PC-9 (cell line): ENCODE results near the gene ARGLU1. TPM values are rescaled to one million over a fixed set of nuclear protein-coding genes. Genes with fewer than 3 reads are reported as not detected.

Experiments used
- BruUV-seq: library from RNA; stranded (reverse); fragments of 400-500 nt; replicated peaks from 2 replicates; lab custom pipeline; 2021; lab: Mats Ljungman, UMichigan
- CTCF ChIA-PET: fragments of 300-600 bp; sonication (Branson Sonifier 250); formaldehyde crosslinking; loops from one replicate; lab custom pipeline; 2022; ENCODE audit warnings: antibody characterized with exemption; lab: Charles Lee
- POLR2A ChIA-PET: fragments of 300-600 bp; sonication (Branson Sonifier 250); formaldehyde crosslinking; loops from one replicate; lab custom pipeline; 2022; ENCODE audit warnings: antibody characterized with exemption; ENCODE audit not compliant: unreplicated experiment; lab: Charles Lee
- DNase-seq, 2 experiments: peaks; one replicate each; pipeline versions ENCODE4 v3.0.0 to v3.0.0-alpha.2; 2015 to 2022; ENCODE audit warnings: mixed read lengths in 1 of 2
- H2AFZ ChIP-seq: fragments of 200-600 bp; sonication (generic); 2 replicates; pipeline ENCODE4 v1.8.1; 2017; ENCODE audit warnings: antibody characterized with exemption
- H3F3A ChIP-seq: fragments of 200-600 bp; sonication (generic); 2 replicates; pipeline ENCODE4 v1.8.1; 2017; ENCODE audit warnings: antibody characterized with exemption, mild to moderate bottlenecking, low read depth; ENCODE audit not compliant: insufficient read depth
- H3K27ac ChIP-seq: fragments of 200-600 bp; sonication (generic); 2 replicates; pipeline ENCODE4 v1.6.1; 2016; ENCODE audit warnings: mixed run types
- H3K27me3 ChIP-seq: fragments of 200-600 bp; sonication (generic); 2 replicates; pipeline ENCODE4 v1.6.1; 2016; ENCODE audit warnings: low read depth, mixed run types; ENCODE audit not compliant: insufficient read depth
- H3K36me3 ChIP-seq: fragments of 200-600 bp; sonication (generic); 2 replicates; pipeline ENCODE4 v1.6.1; 2016; ENCODE audit warnings: low read depth, mixed run types
- H3K4me1 ChIP-seq: fragments of 200-600 bp; sonication (generic); replicated peaks from 2 replicates; pipeline ENCODE4 v1.6.1; 2016; ENCODE audit warnings: mixed run types; ENCODE audit not compliant: insufficient read depth
- H3K4me2 ChIP-seq: fragments of 200-600 bp; sonication (generic); 2 replicates; pipeline ENCODE4 v1.6.1; 2017; ENCODE audit warnings: mixed run types
- H3K4me3 ChIP-seq: fragments of 200-600 bp; sonication (generic); 2 replicates; pipeline ENCODE4 v1.6.1; 2016; ENCODE audit warnings: mixed run types
- H3K79me2 ChIP-seq: fragments of 200-600 bp; sonication (generic); 2 replicates; pipeline ENCODE4 v1.6.1; 2017; ENCODE audit warnings: low read depth, mixed run types
- H3K9me2 ChIP-seq: fragments of 200-600 bp; sonication (generic); 2 replicates; pipeline ENCODE4 v1.8.1; 2017; ENCODE audit warnings: mild to moderate bottlenecking; ENCODE audit not compliant: insufficient read depth
- H3K9me3 ChIP-seq: fragments of 200-600 bp; sonication (generic); 2 replicates; pipeline ENCODE4 v1.8.1; 2016; ENCODE audit warnings: low read depth; ENCODE audit not compliant: insufficient read depth
- H4K20me1 ChIP-seq: fragments of 200-600 bp; sonication (generic); 2 replicates; pipeline ENCODE4 v1.8.1; 2017; ENCODE audit not compliant: insufficient read depth
- CTCF ChIP-seq: fragments of 200-600 bp; sonication (generic); conservative IDR thresholded peaks from 2 replicates; pipeline ENCODE4 v1.6.1; 2017; ENCODE audit warnings: mixed run types, antibody characterized with exemption, mild to moderate bottlenecking, moderate library complexity
- EZH2 ChIP-seq: fragments of 200-600 bp; sonication (generic); IDR thresholded peaks from 2 replicates; pipeline ENCODE4 v1.8.0; 2017; ENCODE audit warnings: antibody characterized with exemption, low read depth
- intact Hi-C: fragments of 100-400 bp; cut with micrococcal nuclease; formaldehyde crosslinking; loops from one replicate; pipeline ENCODE4 v1.10.0; 2022; ENCODE audit not compliant: unreplicated experiment
- total RNA-seq: library from RNA; stranded (reverse); gene quantifications from 2 replicates; pipeline ENCODE4 v1.2.3, GENCODE V29; 2021

The ARGLU1 gene
- total RNA-seq, 1 experiment from 2014 or later: 89.2 TPM

GRCh38 chr13:106550570-106551135 lies 17.3 kb downstream of the ARGLU1 start:
- Histone ChIP-seq H3K27me3 (no peaks in the 10 kb centered on the region), H4K20me1 (peaks cover 62% of the 10 kb centered on the region), H3K9me2 (no peaks in the 10 kb centered on the region), H3K4me1 (no peaks in the 10 kb centered on the region), H3K9me3 (no peaks in the 10 kb centered on the region), H3K36me3 (peaks cover 58% of the 10 kb centered on the region), H3K79me2 (peaks cover 100% of the 10 kb centered on the region), H3K4me3 (no peak overlapping the region), H3F3A (peaks cover 31% of the 10 kb centered on the region), H3K4me2 (no peak overlapping the region), H3K27ac (no peak overlapping the region), H2AFZ (no peak overlapping the region)
- ChIA-PET POLR2A (no interaction called here), CTCF (no interaction called here)
- DNase-seq: no peak
- BruUV-seq: no TSS peak
- TF ChIP-seq CTCF (no peak), EZH2 (no peak)
- intact Hi-C loops: no loop called here

- peaks cover 36% of the 10 kb centered on the region for H3K36me3 ChIP-seq
- H3F3A ChIP-seq: peaks cover 21% of the 10 kb centered on the region
- H3K4me3 ChIP-seq: no peak overlapping the region
- intact Hi-C loops: no loop called here
- TF ChIP-seq EZH2 (no peak), CTCF (no peak)
- no peaks in the 10 kb centered on the region for H3K9me2 ChIP-seq
- H4K20me1 ChIP-seq: peaks cover 67% of the 10 kb centered on the region
- no peak for DNase-seq
- BruUV-seq: no TSS peak
- H3K4me2 ChIP-seq: no peak overlapping the region
- no peak overlapping the region for H3K27ac ChIP-seq
- H2AFZ ChIP-seq: no peak overlapping the region
- H3K4me1 ChIP-seq: no peaks in the 10 kb centered on the region
- H3K27me3 ChIP-seq: no peaks in the 10 kb centered on the region
- ChIA-PET CTCF (no interaction called here), POLR2A (no interaction called here)
- peaks cover 83% of the 10 kb centered on the region for H3K79me2 ChIP-seq
- H3K9me3 ChIP-seq: no peaks in the 10 kb centered on the region
These were observed 19.8 kb downstream of the ARGLU1 start for GRCh38 chr13:106548064-106548696.

GRCh38 chr13:106541826-106542225 lies 26.1 kb downstream of the ARGLU1 start:
- intact Hi-C loops: no loop called here
- peaks cover 36% of the 10 kb centered on the region for H3K36me3 ChIP-seq
- H4K20me1 ChIP-seq: peaks cover 27% of the 10 kb centered on the region
- H2AFZ ChIP-seq: no peak overlapping the region
- no TSS peak for BruUV-seq
- ChIA-PET CTCF (interaction anchor here (0.6 kb wide), 1 partner anchor 941 kb away, joined by 4 read pairs; no protein-coding TSS in a partner anchor), POLR2A (no interaction called here)
- DNase-seq: no peak
- H3K27me3 ChIP-seq: no peaks in the 10 kb centered on the region
- H3K4me1 ChIP-seq: no peaks in the 10 kb centered on the region
- no peaks in the 10 kb centered on the region for H3K9me2 ChIP-seq
- no peak overlapping the region for H3K4me2 ChIP-seq
- peaks cover 35% of the 10 kb centered on the region for H3F3A ChIP-seq
- peaks cover 20% of the 10 kb centered on the region for H3K79me2 ChIP-seq
- no peaks in the 10 kb centered on the region for H3K9me3 ChIP-seq
- no peak for TF ChIP-seq EZH2
- no peak for TF ChIP-seq CTCF
- no peak overlapping the region for H3K27ac ChIP-seq
- no peak overlapping the region for H3K4me3 ChIP-seq
